ENCODE results near the gene DGKI.
"Not testable (repeated sequence)": the region's sequence is repeated elsewhere in the genome, so short reads cannot be mapped to it uniquely, and the experiment has no call there.

Gene DGKI

DNA sequence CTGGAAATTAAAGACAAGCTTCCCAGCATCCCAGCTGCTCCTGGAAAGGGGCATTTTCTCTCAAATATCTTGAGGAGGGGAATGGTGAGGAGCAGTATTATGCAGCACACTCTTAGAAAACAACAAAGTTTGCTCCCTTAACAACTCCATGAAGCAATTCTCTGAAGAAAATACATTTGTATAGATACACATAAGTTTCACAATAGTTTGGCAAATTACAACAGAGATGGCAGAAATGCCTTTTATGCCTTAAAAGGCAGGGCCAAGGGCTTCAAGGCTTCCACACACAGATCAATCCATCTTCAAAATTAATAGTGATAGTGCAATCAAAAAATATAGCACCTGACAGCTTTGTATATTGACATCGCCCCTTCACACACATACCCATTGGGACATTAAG is 12.2 kb downstream of the DGKI start:
- DNase-seq: no peak

DNA sequence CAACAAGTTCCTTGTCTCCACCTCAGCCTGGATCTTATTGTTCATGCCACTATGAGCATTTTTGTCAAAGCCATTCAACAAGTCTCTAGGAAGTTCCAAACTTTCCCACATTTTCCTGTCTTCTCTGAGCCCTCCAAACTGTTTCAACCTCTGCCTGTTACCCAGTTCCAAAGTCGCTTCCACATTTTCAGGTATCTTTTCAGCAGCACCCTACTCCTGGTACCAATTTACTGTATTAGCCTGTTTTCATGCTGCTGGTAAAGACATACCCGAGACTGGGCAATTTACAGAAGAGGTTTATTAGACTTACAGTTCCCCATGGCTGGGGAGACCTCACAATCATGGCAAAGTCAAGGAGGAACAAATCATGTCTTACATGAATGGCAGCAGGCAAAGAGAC is 13.8 kb downstream of the DGKI start:
- DNase-seq: not testable (repeated sequence)

DNA sequence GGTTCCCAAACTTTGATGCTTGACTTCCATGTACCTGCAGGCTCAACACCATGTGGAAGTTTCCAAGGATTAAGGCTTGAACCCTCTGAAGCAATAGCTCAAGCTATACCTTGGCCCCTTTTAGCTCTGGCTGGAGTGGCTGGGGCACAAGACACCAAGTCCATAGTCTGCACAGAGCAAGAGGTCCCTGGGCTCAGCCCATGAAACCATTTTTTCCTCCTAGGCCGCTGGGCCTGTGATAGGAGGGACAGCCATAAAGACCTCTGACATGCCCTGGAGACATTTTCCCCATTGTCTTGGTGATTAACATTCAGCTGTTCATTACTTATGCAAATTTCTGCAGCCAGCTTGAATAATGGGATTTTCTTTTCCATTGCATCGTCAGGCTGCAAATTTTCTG is 14.4 kb downstream of the DGKI start:
- no peak for DNase-seq

DNA sequence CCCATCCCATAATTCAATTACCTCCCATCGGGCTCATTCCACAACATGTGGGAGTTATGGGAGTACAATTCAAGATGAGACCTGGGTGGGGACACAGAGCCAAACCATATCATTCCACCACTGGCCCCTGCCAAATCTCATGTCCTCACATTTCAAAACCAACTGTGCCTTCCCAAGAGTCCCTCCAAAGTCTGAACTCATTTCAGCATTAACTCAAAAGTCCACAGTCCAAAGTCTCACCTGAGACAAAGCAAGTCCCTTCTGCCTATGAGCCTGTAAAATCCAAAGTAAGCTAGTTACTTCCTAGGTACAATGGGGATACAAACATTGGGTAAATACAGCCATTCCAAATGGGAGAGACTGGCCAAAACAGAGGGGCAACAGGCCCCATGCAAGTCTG is 15.2 kb downstream of the DGKI start:
- DNase-seq: not testable (repeated sequence)

DNA sequence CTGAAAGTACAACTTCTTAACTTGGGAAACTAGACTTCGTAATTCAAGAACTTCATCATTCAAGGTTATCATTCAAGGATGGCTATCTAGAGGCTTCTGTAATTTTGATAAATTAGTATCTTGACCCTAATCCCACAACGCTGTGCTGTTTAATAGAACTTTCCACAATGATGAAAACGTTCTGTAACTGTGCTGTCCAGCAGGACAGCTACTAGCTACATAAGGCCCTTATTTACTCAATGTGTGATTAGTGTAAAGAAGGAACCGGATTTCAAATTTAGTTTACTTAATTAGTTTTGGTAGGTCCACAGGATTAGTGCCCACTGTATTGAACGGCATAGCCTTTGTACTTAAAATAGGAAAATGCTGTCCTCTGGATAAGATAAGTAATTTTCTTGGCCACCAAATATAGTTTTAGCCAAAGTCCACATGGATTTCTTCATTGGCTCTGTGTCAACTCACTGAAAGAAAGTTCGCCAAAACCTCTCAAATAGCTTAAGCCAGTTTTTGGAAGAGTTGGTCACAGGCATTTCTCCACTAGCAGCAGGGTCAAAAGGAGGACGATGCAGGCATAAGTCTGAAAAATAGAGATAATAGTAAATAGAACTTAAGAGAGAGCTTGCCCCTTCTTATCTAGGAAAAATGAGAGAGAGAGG is 17.3 kb downstream of the DGKI start:
- DNase-seq: no peak

DNA sequence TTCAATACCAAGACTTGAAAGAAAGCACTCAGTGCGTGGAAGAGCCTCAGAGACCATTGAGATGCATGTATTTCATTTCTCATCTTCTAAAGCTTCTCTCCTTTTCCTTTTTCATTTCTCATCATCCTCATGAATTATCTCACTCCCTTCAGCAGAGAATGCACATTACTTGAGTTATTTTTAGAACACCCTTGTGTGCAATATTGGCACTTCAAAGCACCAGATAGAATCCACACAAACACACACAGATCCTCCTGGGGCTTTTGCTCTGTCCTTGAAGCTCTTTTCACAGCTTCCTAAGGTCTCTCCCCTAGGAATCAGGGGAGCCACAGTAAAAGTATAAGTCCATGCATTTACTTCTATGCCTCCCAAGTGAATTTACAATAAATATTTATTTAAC is 18.3 kb downstream of the DGKI start:
- DNase-seq: no peak

DNA sequence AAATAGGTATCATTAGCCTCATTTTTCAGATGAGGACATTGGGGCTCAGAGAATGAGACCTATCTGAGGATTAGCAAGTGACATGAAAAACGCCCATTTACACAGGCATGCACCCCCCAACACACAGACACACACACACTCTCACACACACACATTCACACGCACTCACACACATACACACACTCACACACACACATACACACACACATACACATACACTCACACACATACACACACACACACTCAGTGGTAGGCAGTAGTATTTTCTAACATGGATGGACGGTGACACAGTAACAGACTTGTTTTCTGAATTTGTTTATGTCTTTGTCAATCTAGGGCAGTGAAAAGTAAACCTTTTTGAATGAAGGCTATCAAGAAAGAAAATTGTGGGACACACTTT is 21.3 kb downstream of the DGKI start:
- DNase-seq: no peak

DNA sequence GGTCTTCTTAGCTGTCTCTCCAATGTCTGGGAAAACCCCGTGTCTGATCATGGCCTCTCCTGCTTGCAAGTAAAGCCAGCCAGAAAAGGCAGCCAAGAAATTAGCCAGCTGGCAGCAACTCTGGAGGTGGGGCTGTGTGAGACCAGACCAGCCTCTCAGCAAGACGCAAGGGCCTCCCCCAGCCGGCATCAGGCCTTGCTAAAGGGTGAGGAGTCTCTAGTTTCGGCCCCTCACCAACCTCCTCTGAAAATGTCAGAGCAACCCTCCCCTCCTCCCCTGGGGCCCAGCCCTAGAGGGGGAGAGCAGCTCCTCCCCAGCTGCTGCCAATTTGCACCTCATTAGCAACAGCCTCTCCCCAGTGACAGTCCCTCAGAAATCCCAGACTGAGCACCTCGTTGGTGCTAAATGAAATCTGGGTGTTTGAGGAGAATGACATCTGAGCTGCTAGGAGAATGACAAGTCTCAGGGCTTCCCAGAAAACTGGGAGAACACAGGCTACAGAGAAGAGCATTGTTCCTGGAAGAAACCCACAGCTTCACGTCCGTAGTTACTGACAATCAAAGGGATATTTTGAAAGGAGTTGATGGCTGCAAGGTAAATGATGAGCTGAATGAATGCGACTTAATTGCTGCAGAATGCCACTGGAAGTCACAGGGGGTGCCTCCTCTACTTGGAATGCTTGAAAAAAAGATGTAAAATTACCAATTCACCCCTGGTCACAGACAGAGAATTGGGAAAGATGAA is 25.9 kb downstream of the DGKI start:
- peak; percentile 80 for DNase-seq

DNA sequence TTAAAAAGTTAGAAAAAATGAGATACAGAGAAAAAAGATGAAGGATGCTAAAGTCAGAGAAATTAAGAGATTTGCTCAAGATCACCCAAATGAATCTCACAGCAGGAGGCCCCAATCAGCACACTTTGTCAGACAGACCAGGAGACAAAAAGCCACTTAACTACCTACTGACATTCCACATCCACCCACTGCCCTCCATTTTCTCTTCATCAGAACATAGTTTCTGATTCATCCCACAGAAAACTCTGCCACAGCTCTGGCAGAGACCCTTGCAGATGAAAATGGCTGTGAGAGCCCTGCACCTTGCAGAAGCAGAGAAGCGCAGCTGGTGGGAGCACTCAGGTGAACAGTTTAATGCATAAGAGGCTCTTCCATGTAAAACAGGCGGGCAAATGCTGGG is 26.6 kb downstream of the DGKI start:
- no peak for DNase-seq

DNA sequence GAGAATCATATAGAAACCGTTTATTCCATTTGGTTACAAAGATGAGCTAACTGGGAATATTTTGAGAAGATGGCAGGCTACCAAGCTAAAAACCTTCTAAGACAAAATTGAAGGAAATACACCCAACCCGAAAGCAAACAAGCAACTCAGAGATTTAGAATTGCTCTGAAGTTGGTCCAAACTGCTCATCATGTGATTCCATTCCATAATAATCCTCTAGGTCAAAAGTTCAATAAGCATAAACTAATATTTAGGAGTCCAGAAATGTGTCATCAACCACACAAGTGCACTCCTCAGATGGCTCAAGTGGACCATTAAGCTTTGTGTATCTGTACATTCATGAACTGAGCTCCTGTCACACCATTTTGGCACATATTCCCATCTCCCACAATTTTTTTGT is 28.7 kb downstream of the DGKI start:
- no peak for DNase-seq

DNA sequence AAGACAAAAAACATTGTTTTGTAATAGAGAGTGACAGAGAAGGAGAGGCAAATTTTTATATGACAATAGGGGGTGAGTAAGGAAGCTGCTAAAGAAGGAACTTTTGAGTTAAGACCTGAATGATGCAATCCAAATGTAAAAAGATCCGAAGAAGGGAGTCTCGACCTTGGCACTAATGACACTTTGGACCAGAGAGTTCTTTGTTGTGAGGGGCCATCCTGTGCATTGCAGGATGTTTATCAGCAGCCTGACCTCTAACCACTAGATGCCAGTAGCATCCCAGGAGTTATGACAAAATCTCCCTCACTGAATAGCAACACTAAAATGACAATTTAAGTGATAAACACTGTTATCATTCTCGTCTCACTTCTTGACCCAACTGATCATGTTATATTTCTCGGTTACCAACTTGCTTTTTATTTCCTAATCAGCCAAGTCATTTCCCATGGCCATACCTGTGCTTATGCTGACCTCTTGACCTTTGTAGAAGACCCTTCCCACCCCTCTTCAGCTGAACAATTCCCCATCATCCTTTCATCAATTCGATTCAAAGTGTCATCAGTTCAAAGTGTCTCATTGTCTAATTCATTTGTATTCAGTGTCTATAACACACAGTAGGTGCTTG is 30.0 kb downstream of the DGKI start:
- no peak for DNase-seq

DNA sequence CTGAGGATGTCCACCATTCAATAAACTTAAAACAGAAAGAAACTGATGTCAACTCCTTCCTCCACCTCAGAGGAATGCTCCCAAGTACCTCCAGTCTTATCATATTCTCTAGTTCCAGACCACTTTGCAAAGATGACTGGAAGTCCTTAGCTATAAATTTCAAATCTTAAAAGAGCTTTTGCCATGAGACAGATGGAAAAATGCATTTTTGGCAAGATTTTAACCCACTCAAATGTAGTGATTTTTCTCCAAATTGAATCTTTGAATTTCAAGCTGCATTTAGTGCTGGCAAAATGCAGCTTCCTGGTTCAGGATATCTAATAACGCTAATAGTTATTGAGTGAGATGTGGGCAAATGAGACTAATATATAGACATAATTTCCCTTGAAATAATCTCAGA is 33.2 kb downstream of the DGKI start:
- DNase-seq: no peak

DNA sequence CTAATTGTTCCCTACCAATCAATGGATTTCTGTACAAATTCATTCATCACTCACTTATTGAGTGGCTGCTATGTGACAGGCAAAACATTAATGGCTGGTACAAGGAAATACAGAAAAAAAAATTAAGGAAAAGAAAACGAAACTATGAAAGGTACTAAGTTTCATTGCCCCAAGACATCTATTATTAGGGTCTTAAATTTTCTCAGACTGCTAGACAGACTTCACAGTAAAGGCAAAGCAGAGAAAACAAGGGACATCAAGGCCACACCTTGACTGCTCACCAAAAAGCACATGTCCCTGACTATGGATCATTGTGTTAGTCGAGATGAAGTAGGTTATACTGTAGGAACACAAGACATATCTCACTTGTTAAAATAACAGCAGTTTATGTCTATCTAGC is 36.5 kb downstream of the DGKI start:
- DNase-seq: no peak

DNA sequence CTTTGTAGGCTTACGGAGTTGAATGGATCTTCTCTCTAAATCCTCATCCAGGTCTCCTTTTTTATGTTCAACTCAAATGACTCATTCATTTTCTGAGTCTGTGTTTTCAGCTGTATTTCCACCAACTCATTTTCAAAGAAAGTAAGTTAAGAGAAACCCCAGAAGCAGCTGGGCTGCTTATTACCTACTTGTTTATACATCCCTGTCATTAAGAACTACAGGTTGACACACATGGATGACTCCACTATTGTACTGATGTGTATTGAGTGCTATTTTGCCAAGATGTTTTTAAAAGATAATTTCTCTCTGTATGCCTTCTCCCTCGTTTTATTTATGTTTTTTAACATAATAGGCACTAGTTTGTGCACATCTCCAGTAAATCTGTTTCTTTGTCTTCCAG is 41.9 kb downstream of the DGKI start:
- DNase-seq: peak; percentile 31

DNA sequence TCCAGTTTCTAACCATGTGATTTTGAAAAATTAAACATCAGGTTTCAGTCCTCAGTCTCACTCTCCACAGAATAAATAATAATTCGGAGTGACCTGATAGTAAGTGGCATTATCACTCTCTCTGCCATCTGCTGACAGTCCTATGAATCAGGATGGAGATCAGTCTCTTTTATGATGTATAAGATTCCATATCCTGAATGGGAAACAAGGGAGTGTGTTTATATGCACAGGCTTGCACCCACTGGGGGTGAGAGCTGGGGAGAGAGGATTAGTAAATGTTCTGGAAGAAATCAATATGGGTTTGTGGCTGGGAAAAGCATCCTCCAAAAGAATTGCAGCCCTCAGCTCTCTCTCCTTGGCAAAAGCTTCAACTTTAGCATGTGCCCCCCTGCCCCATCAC is 45.3 kb downstream of the DGKI start:
- no peak for DNase-seq

DNA sequence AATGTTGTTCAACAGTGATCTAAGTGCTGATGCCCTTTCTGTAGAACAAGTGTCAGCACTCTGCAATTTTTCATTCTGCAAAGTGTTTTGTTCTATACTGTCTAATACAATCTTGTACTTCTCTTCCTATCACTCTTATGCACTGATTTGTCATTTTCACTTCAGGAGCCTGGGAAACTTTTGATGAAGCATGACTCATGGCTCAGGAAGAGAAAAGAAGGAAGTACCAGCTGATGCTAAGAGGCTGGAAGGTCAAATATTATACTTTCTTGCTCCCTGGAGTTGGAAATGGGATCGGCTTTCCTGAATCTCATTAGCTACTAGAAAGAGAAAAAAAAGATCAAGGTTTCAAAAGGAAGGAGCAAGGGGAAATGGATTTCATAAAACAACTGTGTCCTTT is 45.8 kb downstream of the DGKI start:
- DNase-seq: no peak

DNA sequence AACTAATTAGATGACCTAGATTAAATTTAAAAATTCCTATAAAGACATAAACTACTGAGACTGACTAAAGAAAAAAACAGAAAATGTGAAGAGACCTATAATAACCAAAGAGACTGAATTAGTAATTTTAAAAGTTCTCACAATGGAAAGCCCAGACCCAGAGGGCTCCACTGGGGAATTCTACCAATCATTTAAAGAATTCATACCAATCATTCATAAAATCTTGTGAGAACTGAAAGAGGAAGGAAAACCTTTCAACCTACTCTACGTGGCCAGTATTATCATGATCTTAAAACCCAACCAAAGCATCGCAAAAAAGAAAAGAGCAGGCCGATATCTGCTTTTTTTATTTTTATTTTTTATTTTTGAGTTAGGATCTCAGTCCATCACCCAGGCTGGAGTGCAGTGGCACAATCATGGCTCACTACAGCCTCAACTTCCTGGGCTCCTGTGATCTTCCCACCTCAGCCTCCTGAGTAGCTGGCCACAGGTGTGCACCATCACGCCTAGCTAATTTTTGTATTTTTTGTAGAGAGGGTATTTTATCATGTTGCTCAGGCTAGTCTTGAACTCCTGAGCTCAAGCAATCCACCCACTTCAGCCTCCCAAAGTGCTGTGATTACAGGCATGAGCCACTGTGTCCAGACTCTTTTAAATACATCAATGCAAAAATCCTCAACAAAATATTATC is 48.6 kb downstream of the DGKI start:
- DNase-seq: no peak

DNA sequence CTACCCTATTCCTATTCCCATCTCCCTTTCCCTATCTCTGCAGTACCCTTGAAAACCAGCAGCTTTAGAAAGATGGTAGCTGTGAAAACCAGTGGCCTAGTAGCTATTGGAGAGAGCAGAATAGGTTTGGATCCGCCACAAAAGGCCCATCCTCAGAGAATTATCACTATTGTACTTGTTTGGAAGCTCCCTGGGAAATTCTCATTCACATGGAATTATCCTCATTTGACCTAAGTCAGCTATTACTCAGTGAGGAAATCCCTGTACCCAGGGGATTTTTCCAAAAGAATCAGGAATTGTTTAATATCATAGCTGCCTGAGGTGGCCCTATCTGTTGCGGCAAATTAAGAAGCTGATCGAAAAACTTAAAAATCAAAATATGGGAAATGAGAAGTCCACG is 51.6 kb downstream of the DGKI start:
- DNase-seq: no peak

DNA sequence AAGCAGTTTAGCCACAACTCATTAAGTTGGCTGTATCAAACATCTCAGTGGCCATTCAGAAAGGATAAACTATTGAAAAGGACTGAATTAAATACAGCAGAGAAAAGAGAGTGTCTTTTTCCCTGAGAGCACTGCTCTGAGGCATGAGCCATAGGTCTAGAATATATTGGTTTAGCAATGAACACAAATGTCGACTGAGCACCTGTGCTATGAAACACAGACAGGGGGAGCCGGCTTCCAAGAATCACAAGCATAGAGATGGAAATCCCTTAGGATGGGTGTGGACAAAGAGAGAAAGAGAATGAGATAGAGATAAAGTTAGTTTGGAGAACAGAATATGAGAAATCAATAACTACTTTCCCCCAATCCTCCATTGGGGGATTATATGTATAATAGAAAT is 54.8 kb downstream of the DGKI start:
- no peak for DNase-seq

DNA sequence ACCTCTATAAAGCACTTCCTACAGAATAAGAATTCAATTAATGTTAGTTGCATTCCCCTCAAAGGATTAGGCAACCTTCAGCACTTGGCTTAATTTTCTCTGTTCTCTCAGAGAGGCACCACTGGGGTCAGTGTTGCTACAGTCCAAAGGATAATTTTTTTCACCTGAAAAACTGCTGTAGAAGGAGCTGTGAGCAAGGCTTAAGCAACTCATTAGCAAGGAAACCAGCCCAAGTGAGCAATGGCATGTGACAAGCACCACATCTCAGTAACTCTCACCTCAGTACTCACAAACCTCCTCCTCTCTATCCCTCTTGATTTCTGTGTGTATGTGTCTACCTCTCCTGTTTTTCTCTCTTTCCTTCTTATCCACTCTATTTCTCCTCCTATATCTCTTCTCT is 55.9 kb downstream of the DGKI start:
- no peak for DNase-seq

DNA sequence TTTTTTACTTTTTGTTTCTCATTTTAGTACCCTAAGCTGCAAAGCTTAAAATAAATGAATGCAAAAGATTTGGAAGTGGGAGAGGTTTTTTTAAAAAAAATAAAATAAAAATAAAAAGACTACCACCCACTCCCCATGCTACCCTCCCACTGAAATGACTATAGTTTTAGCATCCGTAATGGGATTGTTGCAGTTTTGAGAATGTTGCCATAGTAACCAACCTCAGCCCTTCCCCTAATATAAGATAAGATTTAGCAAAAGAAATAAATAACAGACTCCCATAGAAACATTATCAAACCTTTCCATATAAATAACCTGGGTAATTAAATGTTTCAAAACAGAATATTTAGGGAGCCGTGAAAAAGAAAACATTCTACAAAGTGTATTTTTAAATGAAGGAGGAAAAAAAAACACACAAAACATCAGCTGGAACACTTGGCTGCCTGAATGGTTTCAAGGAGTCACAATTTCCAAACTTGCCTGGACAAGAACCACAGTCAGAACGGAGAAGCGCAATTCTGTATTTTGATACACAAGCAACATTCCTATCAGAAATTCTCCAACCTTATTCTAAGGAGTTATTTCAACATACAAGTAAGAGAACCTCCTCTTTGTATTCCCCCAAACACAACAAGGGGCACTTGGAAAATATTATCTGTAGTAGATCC is 57.4 kb downstream of the DGKI start:
- DNase-seq: no peak

DNA sequence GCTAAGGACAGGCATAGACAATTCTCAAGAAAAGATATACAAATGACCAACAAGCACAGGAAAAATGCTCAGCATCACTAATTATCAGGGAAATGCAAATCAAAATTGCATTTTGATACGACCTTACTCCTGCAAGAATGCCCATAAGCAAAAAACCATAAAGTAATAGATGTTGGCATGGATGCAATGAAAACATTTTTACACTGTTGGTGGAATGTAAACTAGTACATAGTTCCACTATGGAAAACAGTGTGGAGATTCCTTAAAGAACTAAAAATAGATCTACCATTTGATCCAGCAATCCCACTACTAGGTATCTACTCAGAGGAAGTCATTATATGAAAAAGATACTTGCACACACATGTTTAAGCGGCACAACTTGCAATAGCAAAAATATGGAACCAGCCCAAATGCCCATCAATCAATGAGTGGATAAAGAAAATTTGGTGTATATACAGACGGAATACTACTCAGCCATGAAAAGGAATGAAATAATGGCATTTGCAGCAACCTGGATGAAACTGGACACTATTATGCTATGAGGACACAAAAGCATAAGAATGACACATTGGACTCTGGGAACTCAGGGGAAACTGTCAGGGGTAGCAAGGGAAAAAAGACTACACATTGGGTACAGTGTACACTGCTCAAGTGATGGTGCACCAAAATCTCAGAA is 59.3 kb downstream of the DGKI start:
- DNase-seq: no peak

DNA sequence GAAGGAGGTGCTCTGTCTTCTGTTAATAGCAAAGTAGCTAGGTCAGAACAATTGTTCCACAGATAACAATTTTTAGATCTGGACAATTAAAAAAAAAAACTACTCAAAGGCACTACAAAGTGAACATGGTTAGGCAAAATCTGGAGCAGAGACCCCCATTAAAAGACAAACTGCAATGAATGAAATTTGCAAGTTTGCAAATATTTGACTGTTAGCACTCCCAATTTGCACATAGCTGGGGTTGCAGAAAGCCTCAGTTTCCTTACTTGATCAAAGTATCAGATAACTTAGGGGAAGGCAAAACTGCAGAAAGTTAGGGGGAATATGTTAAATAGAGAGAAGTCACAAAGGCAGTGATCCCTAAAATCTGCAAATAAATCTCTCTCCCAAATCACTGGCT is 68.3 kb downstream of the DGKI start:
- DNase-seq: no peak
